Fibroblast of peridontal ligament (primary cell): ENCODE measurements around the gene PSAP.

Experiments
- DNase-seq: peaks from one replicate; pipeline ENCODE4 v3.0.0-alpha.2; 2010; ENCODE audit errors: extremely low read depth

Gene PSAP

GRCh38 chr10:71845410-71846405 lies 5.3 kb downstream of the PSAP start:
- no peak for DNase-seq

GRCh38 chr10:71844695-71845094 lies 6.4 kb downstream of the PSAP start:
- DNase-seq, result no peak

DNA sequence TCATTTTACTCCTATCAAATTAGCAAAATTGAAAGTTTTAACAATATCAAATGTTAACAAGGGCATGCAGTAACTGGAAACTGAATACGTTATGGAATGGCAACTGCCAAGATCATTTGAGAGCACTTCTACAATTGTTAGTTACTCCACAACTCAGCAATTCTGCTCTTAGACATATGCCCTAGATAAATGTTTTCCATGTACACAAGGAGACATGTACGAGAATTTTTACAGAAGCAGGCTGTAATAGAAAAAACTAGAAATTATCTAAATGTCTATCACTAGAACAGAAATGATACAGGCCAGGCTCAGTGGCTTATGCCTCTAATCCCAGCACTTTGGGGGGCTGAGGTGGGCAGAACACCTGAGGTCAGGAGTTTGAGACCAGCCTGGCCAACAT lies 7.0 kb downstream of the PSAP start:
- DNase-seq, result no peak

DNA sequence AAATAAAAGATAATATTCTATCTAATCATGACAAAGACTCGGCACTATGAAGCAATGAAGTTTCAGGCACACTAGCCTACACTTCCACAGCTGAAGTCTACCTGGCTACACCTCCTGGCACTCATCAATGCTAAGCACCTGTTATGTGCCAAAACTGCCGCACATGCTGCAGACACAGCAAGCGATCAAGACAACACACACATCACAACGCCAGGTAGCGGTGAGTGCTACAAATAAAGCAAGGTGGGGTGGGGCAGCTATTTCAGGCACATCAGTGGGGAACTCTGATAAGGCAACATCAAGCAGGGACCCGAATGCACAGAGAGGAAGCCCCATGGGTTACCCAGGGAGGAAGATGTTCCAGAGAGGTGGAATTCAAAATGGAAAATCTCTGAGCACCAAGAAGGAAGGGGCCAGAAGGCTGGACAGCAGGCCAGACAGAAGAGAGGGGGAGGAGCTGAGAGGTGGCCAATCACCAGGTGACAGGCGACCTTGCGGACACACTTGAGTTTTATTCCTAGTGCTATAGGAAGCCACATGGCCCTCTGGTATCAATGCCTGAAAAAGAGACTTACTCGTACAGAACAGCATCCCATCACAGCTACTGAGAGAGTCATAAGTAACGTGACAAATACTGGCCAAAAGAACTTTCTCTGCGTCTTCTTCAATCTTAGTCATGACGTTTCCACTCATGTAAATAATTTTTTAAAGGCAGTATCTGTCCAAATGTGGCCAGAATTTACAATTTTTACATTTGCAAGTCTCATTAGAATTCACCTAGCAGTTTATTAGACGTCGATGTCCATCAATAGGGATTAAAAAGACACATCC lies 8.0 kb downstream of the PSAP start:
- DNase-seq, result no peak

DNA sequence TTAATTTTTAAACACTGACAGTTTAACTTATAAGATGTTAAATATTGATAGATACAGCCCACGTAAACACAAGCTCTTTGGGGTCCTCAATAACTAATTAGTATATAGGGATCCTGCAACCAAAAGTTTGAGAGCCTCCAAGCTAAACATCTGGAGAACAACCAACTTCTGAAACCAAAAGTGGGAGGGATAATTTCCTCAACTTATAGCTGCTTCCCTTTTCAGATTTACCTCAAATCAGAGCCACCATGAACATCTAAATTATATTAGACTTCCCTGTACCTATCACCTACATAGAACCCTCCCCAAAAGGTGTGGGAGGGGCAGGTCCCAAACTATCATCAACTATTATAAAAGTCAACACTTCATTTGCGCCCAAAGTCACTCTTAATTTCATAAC lies 8.6 kb downstream of the PSAP start:
- DNase-seq, result no peak

- DNase-seq, result no peak
These were observed 10.1 kb downstream of the PSAP start for GRCh38 chr10:71840958-71841335.

GRCh38 chr10:71840177-71840957 lies 10.7 kb downstream of the PSAP start:
- peak; percentile 96 for DNase-seq

DNA sequence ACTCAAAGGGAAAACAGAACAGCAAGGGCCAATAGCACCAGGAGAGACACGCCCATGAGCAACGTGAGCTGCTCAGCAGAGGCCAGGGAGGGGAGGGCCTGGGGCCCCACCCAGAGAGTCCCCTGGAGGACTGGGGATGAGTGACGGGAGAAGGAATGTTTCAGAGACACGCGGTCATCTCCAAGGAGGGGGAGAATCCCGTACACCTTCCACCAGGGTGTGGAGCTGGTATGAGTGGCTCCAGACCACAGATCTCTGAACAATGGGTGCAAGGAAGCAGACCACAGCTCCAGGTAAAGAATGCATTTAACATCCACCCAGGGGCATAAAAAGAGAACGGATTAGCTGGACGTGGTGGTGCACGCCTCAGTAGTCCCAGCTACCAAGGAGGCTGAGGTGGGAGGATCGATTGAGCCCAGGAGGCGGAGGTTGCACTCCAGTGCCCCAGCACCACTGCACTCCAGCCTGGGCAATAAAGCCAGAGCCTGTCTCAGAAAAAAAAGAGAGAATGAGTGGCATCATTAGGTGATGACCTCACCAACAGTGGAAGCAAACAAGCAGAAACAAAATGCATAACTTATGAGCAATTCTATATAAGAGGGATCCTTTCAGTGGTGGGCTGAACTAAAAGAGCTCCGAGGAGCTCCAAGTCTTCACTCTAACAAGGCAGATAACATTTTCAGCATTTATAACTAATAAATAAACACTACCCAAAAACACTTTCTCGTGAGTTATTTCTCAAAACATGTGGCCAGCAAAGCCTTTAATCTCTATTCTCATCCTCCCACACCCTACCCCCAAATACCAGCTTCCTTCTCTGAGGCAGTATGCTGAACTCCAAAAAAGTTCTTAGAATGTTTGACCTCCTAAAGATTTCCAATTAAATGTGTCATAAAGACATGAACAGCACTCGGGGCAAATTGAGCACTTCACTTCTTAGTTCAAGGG lies 12.5 kb downstream of the PSAP start:
- peak; percentile 40 for DNase-seq

GRCh38 chr10:71837098-71837827 lies 13.8 kb downstream of the PSAP start:
- DNase-seq, result no peak

GRCh38 chr10:71836596-71836974 lies 14.5 kb downstream of the PSAP start:
- DNase-seq, result peak; percentile 27

GRCh38 chr10:71835671-71836595 lies 15.1 kb downstream of the PSAP start:
- peak; percentile 99 for DNase-seq

GRCh38 chr10:71834343-71834674 lies 16.7 kb downstream of the PSAP start:
- DNase-seq, result no peak

DNA sequence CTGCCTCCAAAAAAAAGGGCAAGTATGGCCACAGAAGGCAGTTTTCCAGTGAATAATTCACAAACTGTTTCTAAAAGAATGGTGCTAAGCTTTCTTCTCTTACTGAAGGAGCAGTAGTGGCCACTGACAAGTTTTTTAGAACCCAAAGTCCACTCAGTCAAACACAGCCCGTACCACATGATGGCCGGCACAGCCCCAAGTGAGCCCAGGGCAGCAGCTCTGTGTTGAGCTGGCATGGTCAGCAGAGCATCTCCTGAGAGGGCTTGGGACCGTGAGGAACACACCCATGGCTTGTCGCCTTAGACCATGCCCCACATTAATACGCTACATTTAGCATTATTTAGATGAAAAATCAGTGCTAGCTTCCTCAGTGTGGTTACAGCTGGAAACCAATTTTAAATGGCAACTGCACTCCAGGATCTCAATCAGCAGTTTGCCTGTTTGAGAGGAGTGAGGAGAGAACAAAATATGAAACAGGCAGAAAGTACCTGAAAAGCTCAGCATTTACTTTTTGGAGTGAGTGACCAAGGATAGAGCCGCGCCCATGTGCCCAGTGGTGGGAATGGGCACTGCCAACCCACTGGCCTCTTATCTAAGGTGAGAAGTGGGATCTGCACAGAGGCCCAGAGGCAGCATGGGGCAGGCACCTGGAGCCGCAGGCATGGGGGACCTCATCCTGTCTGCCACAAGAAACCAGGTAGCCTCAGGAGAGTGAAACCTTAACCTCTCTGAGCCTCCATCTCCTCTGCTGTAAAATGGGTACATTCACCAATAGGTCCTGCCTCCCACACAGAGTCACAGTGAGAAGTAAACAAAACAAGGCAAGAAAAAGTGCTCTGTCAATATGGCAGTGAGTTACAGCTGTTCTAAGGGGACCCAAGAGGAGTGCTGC lies 17.4 kb downstream of the PSAP start:
- no peak for DNase-seq

GRCh38 chr10:71832967-71833366 lies 18.1 kb downstream of the PSAP start:
- no peak for DNase-seq

DNA sequence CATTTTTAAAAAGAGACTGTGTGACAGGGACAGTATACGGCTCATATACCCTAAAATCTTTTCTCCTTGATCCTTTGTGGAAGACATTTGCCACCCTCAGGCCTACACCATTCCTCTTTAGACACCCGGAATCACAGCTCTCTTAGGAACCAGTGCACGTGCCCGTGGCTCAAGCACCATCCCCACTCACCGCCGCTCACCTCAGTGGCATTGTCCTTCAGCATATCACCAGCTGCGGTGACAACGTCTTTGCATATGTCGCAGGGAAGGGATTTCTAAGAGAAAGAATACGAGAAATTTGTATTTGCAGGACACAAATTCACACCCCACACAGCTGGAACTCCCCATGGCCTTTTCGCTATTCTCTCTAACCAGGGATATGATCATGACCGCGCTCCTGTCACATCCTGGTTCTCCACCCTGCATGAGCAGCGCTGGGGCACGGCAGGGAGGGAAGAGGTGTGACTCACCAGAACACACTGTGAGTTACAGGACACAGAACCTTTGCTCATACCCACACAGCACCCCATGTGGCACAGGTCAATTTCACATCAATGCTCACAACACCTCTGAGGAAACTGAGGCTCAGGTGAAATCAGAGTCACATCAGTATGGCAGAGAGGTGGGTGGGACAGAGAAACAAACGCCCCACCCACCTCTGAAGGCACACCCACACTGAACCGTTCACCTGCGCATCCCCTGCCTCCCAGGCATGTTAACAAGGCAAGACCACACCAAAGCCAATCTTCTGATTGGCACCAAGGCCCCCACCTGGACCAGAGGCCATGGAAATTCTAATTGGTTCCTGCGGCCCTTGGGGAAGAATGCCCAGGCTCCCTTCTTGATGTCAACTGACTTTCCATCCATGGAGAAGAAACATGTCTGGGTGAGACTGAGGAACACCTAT lies 19.2 kb downstream of the PSAP start:
- no peak for DNase-seq

DNA sequence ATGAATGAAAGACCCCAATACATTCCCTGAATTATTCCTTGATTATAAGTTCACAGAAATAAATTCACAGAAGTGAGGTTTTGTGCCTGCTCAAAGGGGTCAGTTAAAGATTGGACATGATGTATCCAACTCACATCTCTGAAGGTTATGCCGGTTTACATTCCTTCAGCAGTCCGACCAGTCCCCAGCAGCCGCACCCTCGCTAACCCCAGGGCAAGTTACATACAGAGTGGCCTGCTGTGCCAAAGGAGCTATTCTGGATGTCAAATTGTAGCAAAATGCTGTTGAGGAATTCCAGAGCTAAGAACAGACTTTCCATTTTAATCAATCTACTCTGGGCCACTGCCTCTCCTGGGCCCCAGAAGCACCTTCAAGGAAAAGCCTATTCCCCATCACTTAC lies 20.3 kb downstream of the PSAP start:
- DNase-seq, result no peak

DNA sequence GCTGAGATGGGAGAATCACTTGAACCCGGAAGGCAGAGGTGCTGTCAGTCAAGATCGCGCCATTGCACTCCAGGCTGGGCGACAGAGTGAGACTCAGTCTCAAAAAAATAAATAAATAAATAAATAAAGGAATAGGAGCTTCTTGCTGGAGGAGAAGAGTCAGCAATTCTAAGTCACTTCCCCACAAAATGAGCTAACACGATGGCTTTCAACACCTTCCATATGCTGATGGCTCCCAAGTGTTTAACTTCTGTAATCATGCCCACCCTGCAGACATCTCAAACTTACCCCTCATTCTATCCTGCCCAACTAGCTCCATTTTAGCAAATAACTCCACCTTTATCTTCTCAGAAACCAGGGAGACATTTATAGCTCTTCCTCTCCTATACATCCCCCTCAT lies 21.2 kb downstream of the PSAP start:
- DNase-seq, result no peak
